Measurements from ENCODE around the gene FEN1.

FEN1 gene

GRCh38 chr11:61757213-61757862 lies 35.4 kb upstream of the FEN1 start:
- no peak for DNase-seq

- DNase-seq, result no peak
Measured at GRCh38 chr11:61760946-61761345, 31.8 kb upstream of the FEN1 start.

GRCh38 chr11:61761440-61762222 lies 31.1 kb upstream of the FEN1 start:
- DNase-seq, result no peak

GRCh38 chr11:61762223-61762615 lies 30.5 kb upstream of the FEN1 start:
- DNase-seq, result no peak

- DNase-seq, result no peak
Measured at GRCh38 chr11:61762798-61763197, 29.9 kb upstream of the FEN1 start.

GRCh38 chr11:61763930-61764605 lies 28.6 kb upstream of the FEN1 start:
- DNase-seq, result no peak

GRCh38 chr11:61764606-61765260 lies 28.0 kb upstream of the FEN1 start:
- no peak for DNase-seq

GRCh38 chr11:61765550-61766253 lies 27.0 kb upstream of the FEN1 start:
- DNase-seq, result no peak

GRCh38 chr11:61766353-61766841 lies 26.3 kb upstream of the FEN1 start:
- no peak for DNase-seq

GRCh38 chr11:61768376-61769076 lies 24.2 kb upstream of the FEN1 start:
- DNase-seq, result no peak

GRCh38 chr11:61769169-61769920 lies 23.4 kb upstream of the FEN1 start:
- DNase-seq, result no peak

- DNase-seq, result no peak
Measured at GRCh38 chr11:61769946-61770683, 22.6 kb upstream of the FEN1 start.

- DNase-seq, result no peak
Measured at GRCh38 chr11:61771195-61771894, 21.4 kb upstream of the FEN1 start.

- no peak for DNase-seq
Measured at GRCh38 chr11:61771985-61772455, 20.7 kb upstream of the FEN1 start.

- no peak for DNase-seq
Measured at GRCh38 chr11:61773356-61773755, 19.4 kb upstream of the FEN1 start.

- no peak for DNase-seq
Measured at GRCh38 chr11:61773809-61774208, 18.9 kb upstream of the FEN1 start.

GRCh38 chr11:61774411-61774810 lies 18.3 kb upstream of the FEN1 start:
- DNase-seq, result no peak

- no peak for DNase-seq
Measured at GRCh38 chr11:61775106-61775505, 17.6 kb upstream of the FEN1 start.
